Pancreas (tissue), 10 donors: ENCODE data around the gene POLR3E. TPM values are rescaled to one million over a fixed set of nuclear protein-coding genes. Genes with fewer than 3 reads are reported as not detected.

Source experiments
- ATAC-seq, 4 donors: fragments of 200-7000 bp; cut with Tn5 transposase; one replicate each; pipeline versions ENCODE4 v1.8.0 to v1.9.1; 2020; ENCODE audit warnings: mild to moderate bottlenecking in 4 of 4, moderate library complexity in 4 of 4
- DNase-seq, 6 donors: peaks; one replicate each; pipeline ENCODE4 v3.0.0-alpha.2; 2020
- FAIRE-seq: peaks from 2 replicates; lab custom pipeline; 2012; peaks lifted over from hg19 to GRCh38; lab: Jason Lieb, UNC
- H3K27ac ChIP-seq, 4 donors: fragments of 200-600 bp; sonication (generic); 1 replicate in 3 of 4; 2 replicates in 1 of 4; pipeline versions ENCODE4 v1.5.0 to v1.8.0; 2020
- H3K27me3 ChIP-seq, 4 donors: fragments of 200-600 bp; one replicate each; pipeline ENCODE4 v1.8.0; 2021
- H3K36me3 ChIP-seq, 3 donors: fragments of 200-600 bp; sonication (generic) in 1 of 3; one replicate each; pipeline versions ENCODE4 v1.5.0 to v1.8.0; 2020 to 2021
- H3K4me1 ChIP-seq, 3 donors: fragments of 200-600 bp; one replicate each; pipeline ENCODE4 v1.8.0; 2021
- H3K4me3 ChIP-seq, 4 donors: fragments of 200-600 bp; sonication (generic) in 2 of 4; one replicate each; pipeline versions ENCODE4 v1.5.0 to v1.8.0; 2020 to 2021
- H3K9me3 ChIP-seq, 4 donors: fragments of 200-600 bp; one replicate each; pipeline ENCODE4 v1.8.0; 2021
- WGBS, 2 donors: extraction: QIAGEN DNeasy Blood & Tissue Kit; methylation state at CpG; one replicate each; pipeline ENCODE4 v1.1.7; 2013; 5-methylcytosine and 5-hydroxymethylcytosine counted together
- intact Hi-C, 3 donors: fragments of 100-400 bp; cut with DNase I; formaldehyde crosslinking; loops; one replicate each; pipeline versions ENCODE4 v1.11.1 to v1.14.2; 2022
- polyA plus RNA-seq, 2 donors: library from polyadenylated mRNA; stranded (reverse); fragments of 200-250 nt; gene quantifications; one replicate each; pipeline ENCODE4 v1.2.3, GENCODE V29; 2013
- total RNA-seq, 6 donors: library from RNA; stranded (reverse); fragmentation: NEBNext Ultra II Directional in 4 of 6; extraction: Animal tissue kit (Norgen Biotek cat#: 25700) in 4 of 6; gene quantifications; one replicate each; pipeline versions ENCODE4 v1.2.1 to v1.2.4, GENCODE V29; 2021 to 2023
- TF ChIP-seq, protein P1 (sequence below), 4 donors: fragments of 200-600 bp; sonication (generic) in 3 of 4; IDR thresholded peaks; one replicate each; pipeline versions ENCODE4 v1.5.0 to v1.8.0; 2021; ENCODE audit warnings: antibody characterized with exemption in 4 of 4
- donor health status: healthy with polysubstance abuse.
- donor health status: DM: no; HTN: no; CAD: no; lungs with moderate emphysema.
- donor health status: DM: no; HTN: no; CAD: no.
- donor health status: control.
- donor health status: control.
- donor health status: Bipolar disorder and iron deficiency.
- donor health status: DM: yes; HTN: yes; CAD: no.
- donor health status: DM: no; HTN: no; CAD: no.
- donor health status: DM: no; HTN: no; CAD: no.
- donor health status: DM: yes; HTN: yes; CAD: no.

POLR3E gene
- total and polyA plus RNA-seq, 8 donors: 26.3 to 38.3 (median 30.5) TPM

- TF ChIP-seq, protein P1, sequence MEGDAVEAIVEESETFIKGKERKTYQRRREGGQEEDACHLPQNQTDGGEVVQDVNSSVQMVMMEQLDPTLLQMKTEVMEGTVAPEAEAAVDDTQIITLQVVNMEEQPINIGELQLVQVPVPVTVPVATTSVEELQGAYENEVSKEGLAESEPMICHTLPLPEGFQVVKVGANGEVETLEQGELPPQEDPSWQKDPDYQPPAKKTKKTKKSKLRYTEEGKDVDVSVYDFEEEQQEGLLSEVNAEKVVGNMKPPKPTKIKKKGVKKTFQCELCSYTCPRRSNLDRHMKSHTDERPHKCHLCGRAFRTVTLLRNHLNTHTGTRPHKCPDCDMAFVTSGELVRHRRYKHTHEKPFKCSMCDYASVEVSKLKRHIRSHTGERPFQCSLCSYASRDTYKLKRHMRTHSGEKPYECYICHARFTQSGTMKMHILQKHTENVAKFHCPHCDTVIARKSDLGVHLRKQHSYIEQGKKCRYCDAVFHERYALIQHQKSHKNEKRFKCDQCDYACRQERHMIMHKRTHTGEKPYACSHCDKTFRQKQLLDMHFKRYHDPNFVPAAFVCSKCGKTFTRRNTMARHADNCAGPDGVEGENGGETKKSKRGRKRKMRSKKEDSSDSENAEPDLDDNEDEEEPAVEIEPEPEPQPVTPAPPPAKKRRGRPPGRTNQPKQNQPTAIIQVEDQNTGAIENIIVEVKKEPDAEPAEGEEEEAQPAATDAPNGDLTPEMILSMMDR (IDR thresholded peaks at IDR 0.05): no peak
- Histone ChIP-seq H3K9me3 (no peaks in the 10 kb centered on the region), H3K27ac (peak overlapping the region in 2 of 4 donors; percentile 30 to 57), H3K27me3 (no peaks in the 10 kb centered on the region), H3K36me3 (peaks cover 0 to 6% (median 0%) of the 10 kb centered on the region in 3 donors), H3K4me1 (peaks cover 0 to 15% (median 4%) of the 10 kb centered on the region in 3 donors), H3K4me3 (no peak overlapping the region)
- DNase-seq (no peak), FAIRE-seq (no peak), ATAC-seq (peak; percentile 31 to 76 (median 58))
- intact Hi-C loops: no loop called here
- 35 to 43% methylated on average over 5 of the region's 5 CpGs for WGBS, 2 donors
Observed at GRCh38 chr16:22353933-22354541, 56.8 kb downstream of the POLR3E start.

- Histone ChIP-seq H3K27me3 (no peaks in the 10 kb centered on the region), H3K4me1 (peaks cover 0 to 15% (median 4%) of the 10 kb centered on the region in 3 donors), H3K27ac (no peak overlapping the region), H3K36me3 (no peaks in the 10 kb centered on the region), H3K4me3 (no peak overlapping the region), H3K9me3 (no peaks in the 10 kb centered on the region)
- no peak for FAIRE-seq
- DNase-seq: no peak
- intact Hi-C loops: no loop called here
- TF ChIP-seq, protein P1 (IDR thresholded peaks at IDR 0.05): no peak
- ATAC-seq: no peak
Observed at GRCh38 chr16:22355487-22355908, 58.3 kb downstream of the POLR3E start.

- H3K36me3 ChIP-seq: no peaks in the 10 kb centered on the region
- H3K4me1 ChIP-seq: peaks cover 0 to 15% (median 4%) of the 10 kb centered on the region in 3 donors
- H3K4me3 ChIP-seq: no peak overlapping the region
- WGBS, 2 donors: 97% methylated on average over 7 of the region's 7 CpGs
- ATAC-seq (no peak), DNase-seq (no peak), FAIRE-seq (no peak)
- intact Hi-C loops: no loop called here
- no peaks in the 10 kb centered on the region for H3K9me3 ChIP-seq
- no peaks in the 10 kb centered on the region for H3K27me3 ChIP-seq
- TF ChIP-seq, protein P1 (IDR thresholded peaks at IDR 0.05): no peak
- H3K27ac ChIP-seq: no peak overlapping the region
Observed at GRCh38 chr16:22356930-22357634, 59.9 kb downstream of the POLR3E start.

GRCh38 chr16:22357635-22357971 lies 60.4 kb downstream of the POLR3E start:
- H3K27ac ChIP-seq: no peak overlapping the region

More at GRCh38 chr16:22357635-22357971, 60.4 kb downstream of the POLR3E start:
- Histone ChIP-seq H3K4me1 (peaks cover 0 to 15% (median 4%) of the 10 kb centered on the region in 3 donors), H3K4me3 (no peak overlapping the region), H3K27me3 (no peaks in the 10 kb centered on the region), H3K36me3 (peaks cover 0 to 4% (median 0%) of the 10 kb centered on the region in 3 donors), H3K9me3 (no peaks in the 10 kb centered on the region)
- FAIRE-seq: no peak
- ATAC-seq: no peak
- no peak for DNase-seq
- intact Hi-C loops: no loop called here
- TF ChIP-seq, protein P1 (IDR thresholded peaks at IDR 0.05): no peak
- 86 to 90% methylated on average over 1 of the region's 1 CpG for WGBS, 2 donors
